Fibroblast of mammary gland (primary cell): Measurements from ENCODE around the gene UACA.
A peak's percentile ranks its signal among the peaks of the same experiment; 100 is the strongest.

Experiments
- DNase-seq: peaks from one replicate; pipeline ENCODE4 v3.0.0-alpha.2; 2010; ENCODE audit warnings: low read depth
- H3K4me3 ChIP-seq: 2 replicates; pipeline ENCODE4 v1.5.1; 2011; ENCODE audit warnings: low read depth, mild to moderate bottlenecking, low read length, moderate library complexity; ENCODE audit not compliant: control insufficient read depth
- CTCF ChIP-seq: conservative IDR thresholded peaks from 2 replicates; pipeline ENCODE4 v1.5.1; 2011; ENCODE audit warnings: low read depth, low read length, inconsistent platforms; ENCODE audit not compliant: control insufficient read depth, insufficient read depth

The UACA gene

DNA sequence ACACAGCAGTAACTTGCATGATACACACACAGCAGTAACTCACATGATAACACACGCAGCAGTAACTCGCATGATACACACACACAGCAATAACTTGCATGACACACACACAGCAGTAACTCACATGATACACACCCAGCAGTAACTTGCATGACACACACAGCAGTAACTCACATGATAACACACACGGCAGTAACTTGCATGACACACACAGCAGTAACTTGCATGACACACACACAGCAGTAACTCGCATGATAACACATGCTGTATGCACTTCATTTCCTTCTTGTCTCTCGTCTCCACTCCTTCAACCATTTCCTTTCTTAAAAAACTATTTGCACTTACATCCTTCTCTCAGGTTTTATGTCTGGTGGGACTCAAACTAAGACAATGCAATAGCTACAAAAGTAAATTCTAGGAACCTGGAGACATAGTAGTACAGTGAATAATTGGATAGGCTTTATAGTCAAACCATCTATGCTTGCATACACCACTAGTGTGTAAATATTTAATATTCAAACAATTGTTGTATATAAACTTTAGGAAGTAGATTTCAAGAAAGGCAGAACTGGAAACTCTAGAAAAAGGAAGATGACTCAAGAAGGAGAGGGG, 130.8 kb downstream of the UACA start:
- H3K4me3 ChIP-seq = no peak overlapping the region
- DNase-seq = peak; percentile 39
- TF ChIP-seq CTCF = no peak

GRCh38 chr15:70632079-70632478, 131.3 kb downstream of the UACA start:
- TF ChIP-seq CTCF = no peak
- DNase-seq = no peak
- no peak overlapping the region for H3K4me3 ChIP-seq

DNA sequence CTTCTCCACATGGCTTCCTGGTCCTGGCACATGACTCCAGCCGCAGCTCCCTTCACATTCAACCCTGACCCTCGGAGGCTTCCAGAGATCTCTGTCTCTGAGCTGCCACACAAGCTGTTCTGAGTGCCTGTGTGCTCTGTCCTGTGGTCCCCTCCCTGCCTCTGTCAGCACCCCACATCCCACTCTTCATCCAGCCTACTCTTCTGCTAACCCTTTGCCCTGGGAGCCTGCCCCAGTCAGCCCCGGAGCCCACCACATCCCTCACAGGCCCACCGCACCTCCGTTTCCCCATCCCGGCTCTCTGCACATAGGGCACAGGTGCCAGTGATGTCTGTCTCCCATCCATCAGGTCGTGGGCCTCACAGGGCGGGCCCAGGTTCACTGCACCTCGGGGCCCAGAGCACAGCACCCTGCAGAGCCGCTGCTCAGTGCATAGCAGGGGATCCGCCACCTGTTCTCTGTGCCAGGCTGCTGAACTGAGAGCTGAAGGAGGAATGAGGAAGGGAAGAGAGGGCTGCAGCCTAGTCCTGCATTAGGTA, 133.6 kb downstream of the UACA start:
- DNase-seq = no peak
- no peak for TF ChIP-seq CTCF

GRCh38 chr15:70628549-70628896, 134.8 kb downstream of the UACA start:
- no peak for DNase-seq
- H3K4me3 ChIP-seq = no peak overlapping the region
- TF ChIP-seq CTCF = no peak

More for the DNA sequence above, 133.6 kb downstream of the UACA start:
- no peak overlapping the region for H3K4me3 ChIP-seq

GRCh38 chr15:70627734-70628548, 135.4 kb downstream of the UACA start:
- TF ChIP-seq CTCF = no peak
- no peak overlapping the region for H3K4me3 ChIP-seq
- DNase-seq = peak; percentile 49

DNA sequence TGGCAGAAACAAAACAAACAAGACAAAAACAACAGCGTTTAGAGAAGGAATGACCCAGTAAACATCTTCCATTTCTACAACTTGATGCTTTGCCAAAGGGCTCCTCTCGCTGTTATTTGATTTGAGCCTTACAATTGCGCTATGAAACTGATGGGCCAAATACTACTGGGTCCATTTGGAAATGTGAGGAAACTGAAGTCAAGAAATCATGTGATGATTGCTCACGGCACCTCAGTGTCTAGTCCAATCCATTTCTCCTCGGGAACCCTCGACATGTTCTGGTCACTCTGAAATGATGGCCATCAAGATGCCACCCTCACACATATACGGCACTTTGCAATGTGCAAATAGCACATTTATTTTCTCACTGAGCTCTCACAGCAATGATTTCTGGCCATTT, 136.0 kb downstream of the UACA start:
- no peak overlapping the region for H3K4me3 ChIP-seq
- DNase-seq = no peak
- no peak for TF ChIP-seq CTCF
